Mesothelial cell of epicardium (in vitro differentiated cells): Measurements from ENCODE around the gene PRKN. TPM values are rescaled to one million over a fixed set of nuclear protein-coding genes. Genes with fewer than 3 reads are reported as not detected.

Experiments used
- DNase-seq, 2 experiments: peaks; one replicate each; pipeline ENCODE4 v3.0.0; 2021; ENCODE audit warnings: low spot score in 2 of 2; ENCODE audit not compliant: unreplicated experiment in 2 of 2
- H3K27ac Mint-ChIP-seq: 2 replicates; pipeline ENCODE4 v1.8.0; 2021; ENCODE audit warnings: mixed read lengths
- H3K27me3 Mint-ChIP-seq: 2 replicates; pipeline ENCODE4 v1.8.0; 2021; ENCODE audit warnings: low read depth, mixed read lengths
- H3K36me3 Mint-ChIP-seq: 2 replicates; pipeline ENCODE4 v1.8.0; 2021; ENCODE audit warnings: mixed read lengths
- H3K4me1 Mint-ChIP-seq: 2 replicates; pipeline ENCODE4 v1.8.0; 2021; ENCODE audit warnings: mixed read lengths
- H3K4me3 Mint-ChIP-seq: 2 replicates; pipeline ENCODE4 v1.8.0; 2021; ENCODE audit warnings: mild to moderate bottlenecking, moderate library complexity, mixed read lengths
- H3K9me3 Mint-ChIP-seq: 2 replicates; pipeline ENCODE4 v1.8.0; 2021; ENCODE audit warnings: mixed read lengths
- CTCF ChIP-seq: fragments of 200-600 bp; sonication (generic); IDR thresholded peaks from one replicate; pipeline ENCODE4 v1.5.0; 2021; ENCODE audit warnings: antibody characterized with exemption; ENCODE audit not compliant: unreplicated experiment
- total RNA-seq: library from RNA; stranded (reverse); gene quantifications from 3 replicates; pipeline ENCODE4 v1.2.1, GENCODE V29; 2021

PRKN gene
- total RNA-seq, 1 donor from 2014 or later, result 7.6 TPM

GRCh38 chr6:162294029-162294428 lies 433.5 kb downstream of the PRKN start:
- no peaks in the 10 kb centered on the region for H3K36me3 Mint-ChIP-seq
- no peaks in the 10 kb centered on the region for H3K9me3 Mint-ChIP-seq
- DNase-seq, result no peak
- no peak overlapping the region for H3K27ac Mint-ChIP-seq
- H3K4me3 Mint-ChIP-seq, result no peak overlapping the region
- no peak for TF ChIP-seq CTCF
- no peaks in the 10 kb centered on the region for H3K27me3 Mint-ChIP-seq
- peaks cover 9% of the 10 kb centered on the region for H3K4me1 Mint-ChIP-seq

GRCh38 chr6:162292915-162293314 lies 434.7 kb downstream of the PRKN start:
- no peak overlapping the region for H3K4me3 Mint-ChIP-seq

GRCh38 chr6:162290846-162291465 lies 436.6 kb downstream of the PRKN start:
- no peaks in the 10 kb centered on the region for H3K27me3 Mint-ChIP-seq
- peaks cover 9% of the 10 kb centered on the region for H3K4me1 Mint-ChIP-seq
- no peaks in the 10 kb centered on the region for H3K36me3 Mint-ChIP-seq
- no peak for DNase-seq
- no peaks in the 10 kb centered on the region for H3K9me3 Mint-ChIP-seq
- H3K4me3 Mint-ChIP-seq, result no peak overlapping the region
- no peak overlapping the region for H3K27ac Mint-ChIP-seq
- no peak for TF ChIP-seq CTCF

More at GRCh38 chr6:162292915-162293314, 434.7 kb downstream of the PRKN start:
- Mint-ChIP-seq H3K9me3 (no peaks in the 10 kb centered on the region), H3K27ac (no peak overlapping the region), H3K4me1 (peaks cover 9% of the 10 kb centered on the region), H3K36me3 (no peaks in the 10 kb centered on the region), H3K27me3 (no peaks in the 10 kb centered on the region)
- no peak for DNase-seq
- no peak for TF ChIP-seq CTCF

GRCh38 chr6:162289972-162290371 lies 437.6 kb downstream of the PRKN start:
- Mint-ChIP-seq H3K4me3 (no peak overlapping the region), H3K9me3 (no peaks in the 10 kb centered on the region), H3K27me3 (no peaks in the 10 kb centered on the region), H3K27ac (no peak overlapping the region), H3K36me3 (no peaks in the 10 kb centered on the region), H3K4me1 (peaks cover 9% of the 10 kb centered on the region)
- DNase-seq, result no peak
- TF ChIP-seq CTCF, result no peak

DNA sequence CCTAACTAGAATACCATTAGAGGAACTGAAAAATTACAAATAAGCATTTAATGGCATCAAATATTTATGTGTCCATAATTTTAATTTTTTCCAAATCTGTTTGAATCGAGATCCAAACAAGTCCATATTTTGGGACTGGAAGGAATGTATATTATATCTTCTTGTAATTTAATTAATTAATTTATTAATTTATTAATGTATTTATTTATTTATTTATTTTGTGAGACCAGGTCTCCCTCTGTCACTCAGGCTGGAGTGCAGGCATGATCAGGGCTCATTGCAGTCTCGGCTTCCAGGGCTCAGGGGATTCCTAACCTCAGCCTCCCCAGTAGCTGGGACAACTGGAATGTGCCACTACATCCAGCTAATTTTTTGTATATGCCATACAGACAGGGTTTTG lies 453.6 kb downstream of the PRKN start:
- Mint-ChIP-seq H3K36me3 (no peaks in the 10 kb centered on the region), H3K4me1 (no peaks in the 10 kb centered on the region), H3K4me3 (no peak overlapping the region), H3K27ac (no peak overlapping the region), H3K9me3 (no peaks in the 10 kb centered on the region), H3K27me3 (peaks cover 8% of the 10 kb centered on the region)
- DNase-seq, result no peak
- no peak for TF ChIP-seq CTCF

- H3K27ac Mint-ChIP-seq, result no peak overlapping the region
- no peak for DNase-seq
- H3K4me3 Mint-ChIP-seq, result no peak overlapping the region
- H3K9me3 Mint-ChIP-seq, result no peaks in the 10 kb centered on the region
- no peak for TF ChIP-seq CTCF
- no peaks in the 10 kb centered on the region for H3K4me1 Mint-ChIP-seq
- no peaks in the 10 kb centered on the region for H3K36me3 Mint-ChIP-seq
- no peaks in the 10 kb centered on the region for H3K27me3 Mint-ChIP-seq
Observed at GRCh38 chr6:162271922-162272321, 455.6 kb downstream of the PRKN start.
